ENCODE data around the gene ETS2.

Gene ETS2

GRCh38 chr21:38793926-38794713 is 11.6 kb upstream of the ETS2 start:
- DNase-seq (ENCODE audit: low read depth), result no peak
- TF ChIP-seq CTCF (conservative IDR thresholded peaks at IDR 0.05; ENCODE audit: low read depth, low read length), result no peak

GRCh38 chr21:38794978-38795377 is 10.8 kb upstream of the ETS2 start:
- no peak overlapping the region for H3K4me3 ChIP-seq (ENCODE audit: low read depth, low read length)
- DNase-seq (ENCODE audit: low read depth), result no peak
- TF ChIP-seq CTCF (conservative IDR thresholded peaks at IDR 0.05; ENCODE audit: low read depth, low read length), result no peak

More at GRCh38 chr21:38793926-38794713, 11.6 kb upstream of the ETS2 start:
- H3K4me3 ChIP-seq (ENCODE audit: low read depth, low read length), result no peak overlapping the region

- DNase-seq (ENCODE audit: low read depth), result no peak
- H3K4me3 ChIP-seq (ENCODE audit: low read depth, low read length), result no peak overlapping the region
- no peak for TF ChIP-seq CTCF (conservative IDR thresholded peaks at IDR 0.05; ENCODE audit: low read depth, low read length)
These were observed 10.3 kb upstream of the ETS2 start for GRCh38 chr21:38795475-38795874.

DNA sequence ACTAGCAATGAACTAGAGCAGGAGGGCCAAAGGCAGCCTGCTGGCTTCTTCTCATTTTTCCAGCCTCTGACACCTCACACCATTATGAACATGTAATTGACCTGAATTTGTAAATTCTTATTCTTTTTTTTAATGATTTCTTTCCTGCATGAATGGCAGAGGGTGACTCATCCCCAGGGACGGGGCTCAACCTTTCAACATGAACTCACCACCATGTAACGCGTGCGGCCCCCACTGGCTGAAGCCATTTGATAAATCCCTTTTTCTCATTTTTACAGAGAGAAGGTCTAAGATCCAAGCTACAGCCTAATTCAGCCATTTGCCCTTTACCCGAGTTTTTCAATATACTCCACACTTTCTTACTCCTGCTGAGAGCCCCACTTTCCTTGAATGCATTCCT is 9.3 kb upstream of the ETS2 start:
- TF ChIP-seq CTCF (conservative IDR thresholded peaks at IDR 0.05; ENCODE audit: low read depth, low read length), result peak; percentile 57
- DNase-seq (ENCODE audit: low read depth), result peak; percentile 79
- no peak overlapping the region for H3K4me3 ChIP-seq (ENCODE audit: low read depth, low read length)

GRCh38 chr21:38797470-38797869 is 8.3 kb upstream of the ETS2 start:
- no peak overlapping the region for H3K4me3 ChIP-seq (ENCODE audit: low read depth, low read length)
- TF ChIP-seq CTCF (conservative IDR thresholded peaks at IDR 0.05; ENCODE audit: low read depth, low read length), result no peak
- DNase-seq (ENCODE audit: low read depth), result no peak

- no peak overlapping the region for H3K4me3 ChIP-seq (ENCODE audit: low read depth, low read length)
- no peak for TF ChIP-seq CTCF (conservative IDR thresholded peaks at IDR 0.05; ENCODE audit: low read depth, low read length)
- DNase-seq (ENCODE audit: low read depth), result no peak
These were observed 7.6 kb upstream of the ETS2 start for GRCh38 chr21:38798081-38798480.

- peak; percentile 73 for DNase-seq (ENCODE audit: low read depth)
- TF ChIP-seq CTCF (conservative IDR thresholded peaks at IDR 0.05; ENCODE audit: low read depth, low read length), result no peak
- no peak overlapping the region for H3K4me3 ChIP-seq (ENCODE audit: low read depth, low read length)
These were observed 7.2 kb upstream of the ETS2 start for GRCh38 chr21:38798481-38798882.
